GM23248 (cell line): Measurements from ENCODE around the gene NEIL1. TPM values are rescaled to one million over a fixed set of nuclear protein-coding genes. Genes with fewer than 3 reads are reported as not detected.

Source experiments
- DNase-seq: peaks from one replicate; pipeline ENCODE4 v3.0.0-alpha.2; 2015
- H2AFZ ChIP-seq: fragments of 200-600 bp; sonication (generic); 2 replicates; pipeline ENCODE4 v1.6.1; 2016; ENCODE audit warnings: antibody characterized with exemption
- H3F3A ChIP-seq: fragments of 200-600 bp; sonication (generic); 2 replicates; pipeline ENCODE4 v1.6.1; 2016; ENCODE audit warnings: mild to moderate bottlenecking, antibody characterized with exemption, mixed run types; ENCODE audit not compliant: insufficient read depth
- H3K27ac ChIP-seq: fragments of 200-600 bp; sonication (generic); 2 replicates; pipeline ENCODE4 v1.5.1; 2016; ENCODE audit warnings: mild to moderate bottlenecking
- H3K27me3 ChIP-seq: fragments of 200-600 bp; sonication (generic); replicated peaks from 2 replicates; pipeline ENCODE4 v1.6.1; 2016; ENCODE audit warnings: mild to moderate bottlenecking; ENCODE audit not compliant: insufficient read depth
- H3K36me3 ChIP-seq: fragments of 200-600 bp; sonication (generic); 2 replicates; pipeline ENCODE4 v1.6.1; 2016; ENCODE audit warnings: low read depth, mild to moderate bottlenecking
- H3K4me1 ChIP-seq: fragments of 200-600 bp; sonication (generic); 2 replicates; pipeline ENCODE4 v1.6.1; 2016; ENCODE audit warnings: mild to moderate bottlenecking; ENCODE audit not compliant: insufficient read depth
- H3K4me2 ChIP-seq: fragments of 200-600 bp; sonication (generic); one replicate; pipeline ENCODE4 v1.6.1; 2016; ENCODE audit warnings: mild to moderate bottlenecking; ENCODE audit not compliant: unreplicated experiment
- H3K4me3 ChIP-seq: fragments of 200-600 bp; sonication (generic); 2 replicates; pipeline ENCODE4 v1.5.1; 2016; ENCODE audit warnings: mild to moderate bottlenecking
- H3K79me2 ChIP-seq: fragments of 200-600 bp; sonication (generic); 2 replicates; pipeline ENCODE4 v1.6.1; 2016; ENCODE audit warnings: mild to moderate bottlenecking; ENCODE audit not compliant: insufficient read depth
- H3K9ac ChIP-seq: fragments of 200-600 bp; sonication (generic); 2 replicates; pipeline ENCODE4 v1.6.1; 2016; ENCODE audit warnings: mild to moderate bottlenecking
- H3K9me2 ChIP-seq: fragments of 200-600 bp; sonication (generic); 2 replicates; pipeline ENCODE4 v1.6.1; 2016; ENCODE audit warnings: mixed run types, mild to moderate bottlenecking, moderate library complexity; ENCODE audit not compliant: insufficient read depth
- H3K9me3 ChIP-seq: fragments of 200-600 bp; sonication (generic); one replicate; pipeline ENCODE4 v1.6.1; 2017; ENCODE audit warnings: low read depth
- H4K20me1 ChIP-seq: fragments of 200-600 bp; sonication (generic); 2 replicates; pipeline ENCODE4 v1.6.0; 2016; ENCODE audit not compliant: insufficient read depth
- EZH2 ChIP-seq: fragments of 200-600 bp; sonication (generic); IDR thresholded peaks from 2 replicates; pipeline ENCODE4 v1.6.1; 2018; ENCODE audit warnings: antibody characterized with exemption, mild to moderate bottlenecking; ENCODE audit not compliant: insufficient read depth, poor library complexity, severe bottlenecking
- EZH2phosphoT487 ChIP-seq: fragments of 200-600 bp; sonication (generic); IDR thresholded peaks from 2 replicates; pipeline ENCODE4 v1.6.1; 2018; ENCODE audit warnings: antibody characterized with exemption, moderate library complexity, mild to moderate bottlenecking, low read depth; ENCODE audit not compliant: insufficient read depth
- WGBS, 2 experiments: methylation state at CpG; one replicate each; pipeline ENCODE4 v1.1.6; 2015 to 2017; ENCODE audit warnings: low lambda C conversion rate in 2 of 2, low coverage in 1 of 2; ENCODE audit errors: missing lambda C conversion rate in 2 of 2; 5-methylcytosine and 5-hydroxymethylcytosine counted together
- in situ Hi-C: fragments of 300-500 bp; cut with MboI; formaldehyde crosslinking; loops from 2 replicates; pipeline ENCODE4 v1.15.0; 2020
- polyA plus RNA-seq: library from polyadenylated mRNA; unstranded; fragments of >200 nt; fragmentation: Nextera tagmentation; extraction: Ambion mirVana; gene quantifications from 2 replicates; pipeline ENCODE4 v1.2.1, GENCODE V29; 2016
- total RNA-seq: library from RNA; depleted of rRNA; stranded (reverse); fragments of >200 nt; shearing (Covaris generic); gene quantifications from 2 replicates; pipeline ENCODE4 v1.2.3, GENCODE V29; 2014

Gene NEIL1
- total and polyA plus RNA-seq, 2 experiments from 2014 or later: 3.9 to 15.9 TPM

- Histone ChIP-seq H4K20me1 (no peaks in the 10 kb centered on the region), H3K9ac (no peak overlapping the region), H2AFZ (no peak overlapping the region), H3K4me1 (no peaks in the 10 kb centered on the region), H3K4me2 (no peak overlapping the region), H3K36me3 (no peaks in the 10 kb centered on the region), H3F3A (peaks cover under 1% of the 10 kb centered on the region; the same call in 1 of the 2 replicates), H3K27ac (no peak overlapping the region), H3K4me3 (no peak overlapping the region), H3K27me3 (no peaks in the 10 kb centered on the region), H3K79me2 (no peaks in the 10 kb centered on the region), H3K9me2 (no peaks in the 10 kb centered on the region), H3K9me3 (no peaks in the 10 kb centered on the region)
- in situ Hi-C loops: no loop called here
- DNase-seq: no peak
- WGBS, 2 experiments: 82 to 89% methylated on average over 9 of the region's 9 CpGs
- TF ChIP-seq EZH2phosphoT487: no peak
- no peak for TF ChIP-seq EZH2
Measured at GRCh38 chr15:75349851-75350588, 3.2 kb downstream of the NEIL1 start.

- no peak overlapping the region for H3K27ac ChIP-seq
- H3K36me3 ChIP-seq: no peaks in the 10 kb centered on the region
- H3K79me2 ChIP-seq: no peaks in the 10 kb centered on the region
- no peak overlapping the region for H3K4me2 ChIP-seq
- no peaks in the 10 kb centered on the region for H3K9me3 ChIP-seq
- H2AFZ ChIP-seq: no peak overlapping the region
- no peaks in the 10 kb centered on the region for H3F3A ChIP-seq
- TF ChIP-seq EZH2phosphoT487 (no peak), EZH2 (no peak)
- no peaks in the 10 kb centered on the region for H3K27me3 ChIP-seq
- H3K9me2 ChIP-seq: no peaks in the 10 kb centered on the region
- no peak overlapping the region for H3K9ac ChIP-seq
- no peaks in the 10 kb centered on the region for H3K4me1 ChIP-seq
- H3K4me3 ChIP-seq: no peak overlapping the region
- 75 to 79% methylated on average over 7 of the region's 7 CpGs for WGBS, 2 experiments
- no peaks in the 10 kb centered on the region for H4K20me1 ChIP-seq
- in situ Hi-C loops: no loop called here
- DNase-seq: no peak
Measured at GRCh38 chr15:75350601-75351361, 3.9 kb downstream of the NEIL1 start.

- Histone ChIP-seq H3K9ac (no peak overlapping the region), H3K9me3 (no peaks in the 10 kb centered on the region), H3K27me3 (no peaks in the 10 kb centered on the region), H3K9me2 (no peaks in the 10 kb centered on the region), H3K27ac (no peak overlapping the region), H4K20me1 (no peaks in the 10 kb centered on the region), H2AFZ (no peak overlapping the region), H3K79me2 (no peaks in the 10 kb centered on the region), H3K36me3 (no peaks in the 10 kb centered on the region), H3K4me2 (no peak overlapping the region), H3F3A (no peaks in the 10 kb centered on the region), H3K4me1 (no peaks in the 10 kb centered on the region), H3K4me3 (no peak overlapping the region)
- no peak for TF ChIP-seq EZH2phosphoT487
- TF ChIP-seq EZH2: no peak
- DNase-seq: no peak
- WGBS, 2 experiments: 83% methylated on average over 16 of the region's 16 CpGs
- in situ Hi-C loops: no loop called here
Measured at GRCh38 chr15:75352186-75353080, 5.6 kb downstream of the NEIL1 start.

GRCh38 chr15:75353604-75354003, 6.8 kb downstream of the NEIL1 start:
- no peaks in the 10 kb centered on the region for H3K36me3 ChIP-seq
- H3K9ac ChIP-seq: no peak overlapping the region
- H3K27me3 ChIP-seq: no peaks in the 10 kb centered on the region
- no peak overlapping the region for H3K27ac ChIP-seq
- H4K20me1 ChIP-seq: no peaks in the 10 kb centered on the region
- H3K4me1 ChIP-seq: no peaks in the 10 kb centered on the region
- H3K9me3 ChIP-seq: no peaks in the 10 kb centered on the region
- no peaks in the 10 kb centered on the region for H3K79me2 ChIP-seq
- 90 to 91% methylated on average over 7 of the region's 7 CpGs for WGBS, 2 experiments
- H3K9me2 ChIP-seq: no peaks in the 10 kb centered on the region
- no peak for TF ChIP-seq EZH2
- no peak for TF ChIP-seq EZH2phosphoT487
- H2AFZ ChIP-seq: no peak overlapping the region
- H3K4me3 ChIP-seq: no peak overlapping the region
- no peak for DNase-seq
- no peaks in the 10 kb centered on the region for H3F3A ChIP-seq
- in situ Hi-C loops: no loop called here
- H3K4me2 ChIP-seq: no peak overlapping the region
